Mesenchymal stem cell (in vitro differentiated cells and primary cell): Measurements from ENCODE around the gene ZNF135.

Experiments used
- DNase-seq: peaks from one replicate; pipeline ENCODE4 v3.0.0-alpha.2; 2013
- H2AFZ ChIP-seq: one replicate; pipeline ENCODE4 v1.6.1; 2013; ENCODE audit warnings: low read depth, mild to moderate bottlenecking, control low read depth, inconsistent platforms, low read length, moderate library complexity
- H2AK5ac ChIP-seq: 2 replicates; pipeline ENCODE4 v1.6.1; 2013; ENCODE audit warnings: low read length, moderate library complexity, mild to moderate bottlenecking, inconsistent platforms; ENCODE audit not compliant: severe bottlenecking
- H2BK120ac ChIP-seq: one replicate; pipeline ENCODE4 v1.6.1; 2013; ENCODE audit warnings: low read depth, mild to moderate bottlenecking, inconsistent platforms, low read length, moderate library complexity
- H2BK12ac ChIP-seq, 2 experiments: one replicate each; pipeline ENCODE4 v1.6.1; 2013; ENCODE audit warnings: inconsistent platforms in 2 of 2, low read length in 2 of 2, mild to moderate bottlenecking in 2 of 2, moderate library complexity in 2 of 2, control low read depth in 1 of 2
- H2BK15ac ChIP-seq: one replicate; pipeline ENCODE4 v1.6.1; 2013; ENCODE audit warnings: mild to moderate bottlenecking, low read depth, inconsistent platforms; ENCODE audit not compliant: poor library complexity, severe bottlenecking
- H2BK5ac ChIP-seq: 2 replicates; pipeline ENCODE4 v1.6.1; 2013; ENCODE audit warnings: low read depth, mild to moderate bottlenecking, low read length, control low read depth, inconsistent platforms; ENCODE audit not compliant: poor library complexity, severe bottlenecking
- H3K14ac ChIP-seq, 2 experiments: one replicate each; pipeline ENCODE4 v1.6.1; 2013; ENCODE audit warnings: inconsistent platforms in 2 of 2, low read length in 2 of 2, control low read depth in 1 of 2, mild to moderate bottlenecking in 1 of 2, moderate library complexity in 1 of 2
- H3K18ac ChIP-seq, 2 experiments: one replicate each; pipeline ENCODE4 v1.6.1; 2013; ENCODE audit warnings: inconsistent platforms in 2 of 2, low read length in 2 of 2, control low read depth in 1 of 2, low read depth in 1 of 2, mild to moderate bottlenecking in 1 of 2
- H3K23ac ChIP-seq, 2 experiments: one replicate each; pipeline ENCODE4 v1.6.1; 2013; ENCODE audit warnings: inconsistent platforms in 2 of 2, low read length in 2 of 2, mild to moderate bottlenecking in 2 of 2, moderate library complexity in 2 of 2, control low read depth in 1 of 2
- H3K27ac ChIP-seq: 2 replicates; pipeline ENCODE4 v1.5.1; 2013; ENCODE audit warnings: mild to moderate bottlenecking, moderate library complexity, low read length, control low read depth, inconsistent platforms; ENCODE audit not compliant: poor library complexity, severe bottlenecking
- H3K27me3 ChIP-seq, 2 experiments: 2 replicates each; pipeline versions ENCODE4 v1.6.1 to v1.7.0; 2013; ENCODE audit warnings: low read length in 2 of 2, mild to moderate bottlenecking in 2 of 2, moderate library complexity in 2 of 2, control low read depth in 1 of 2, inconsistent platforms in 1 of 2; ENCODE audit not compliant: control insufficient read depth in 1 of 2, insufficient read depth in 1 of 2
- H3K36me3 ChIP-seq, 2 experiments: 2 replicates each; pipeline versions ENCODE4 v1.6.1 to v1.7.0; 2013; ENCODE audit warnings: low read length in 2 of 2, control low read depth in 1 of 2, inconsistent platforms in 1 of 2, low read depth in 1 of 2, mild to moderate bottlenecking in 1 of 2; ENCODE audit not compliant: insufficient read depth in 2 of 2, control insufficient read depth in 1 of 2
- H3K4ac ChIP-seq, 2 experiments: one replicate each; pipeline ENCODE4 v1.6.1; 2013; ENCODE audit warnings: inconsistent platforms in 2 of 2, low read length in 2 of 2, mild to moderate bottlenecking in 2 of 2, moderate library complexity in 2 of 2, control low read depth in 1 of 2, low read depth in 1 of 2
- H3K4me1 ChIP-seq: 2 replicates; pipeline ENCODE4 v1.6.1; 2013; ENCODE audit warnings: low read depth, low read length, control low read depth; ENCODE audit not compliant: control insufficient read depth, insufficient read depth
- H3K4me2 ChIP-seq: 2 replicates; pipeline ENCODE4 v1.6.1; 2013; ENCODE audit warnings: low read length, mild to moderate bottlenecking, inconsistent platforms; ENCODE audit not compliant: poor library complexity, severe bottlenecking
- H3K4me3 ChIP-seq, 2 experiments: 2 replicates each; pipeline versions ENCODE4 v1.5.1 to v1.7.0; 2013; ENCODE audit warnings: low read length in 2 of 2, mild to moderate bottlenecking in 2 of 2, control low read depth in 1 of 2, low read depth in 1 of 2; ENCODE audit not compliant: insufficient read depth in 1 of 2
- H3K79me1 ChIP-seq: replicated peaks from 2 replicates; pipeline ENCODE4 v1.6.1; 2013; ENCODE audit warnings: mild to moderate bottlenecking, control low read depth, low read length, inconsistent platforms; ENCODE audit not compliant: poor library complexity, severe bottlenecking
- H3K9ac ChIP-seq: 2 replicates; pipeline ENCODE4 v1.7.0; 2013; ENCODE audit warnings: mild to moderate bottlenecking, low read length, moderate library complexity
- H3K9me3 ChIP-seq: 2 replicates; pipeline ENCODE4 v1.7.0; 2013; ENCODE audit warnings: mild to moderate bottlenecking, low read length; ENCODE audit not compliant: control insufficient read depth
- H4K8ac ChIP-seq: one replicate; pipeline ENCODE4 v1.6.1; 2013; ENCODE audit warnings: inconsistent platforms, mild to moderate bottlenecking, low read length, moderate library complexity
- H4K91ac ChIP-seq: one replicate; pipeline ENCODE4 v1.6.1; 2013; ENCODE audit warnings: mild to moderate bottlenecking, low read length, inconsistent platforms
- WGBS: methylation state at CpG from one replicate; pipeline ENCODE4 v1.1.7; 2013; ENCODE audit warnings: mixed read lengths; 5-methylcytosine and 5-hydroxymethylcytosine counted together

ZNF135 gene

GRCh38 chr19:58079792-58080191, 20.7 kb downstream of the ZNF135 start:
- Histone ChIP-seq H3K36me3 (peaks cover 9 to 12% of the 10 kb centered on the region in 2 experiments), H3K4ac (no peak overlapping the region), H4K91ac (no peak overlapping the region), H3K4me3 (no peak overlapping the region), H3K9me3 (peaks cover 75% of the 10 kb centered on the region), H2AK5ac (no peak overlapping the region), H3K4me1 (no peaks in the 10 kb centered on the region), H2BK12ac (no peak overlapping the region), H2BK5ac (no peak overlapping the region), H2BK15ac (no peak overlapping the region), H3K18ac (no peak overlapping the region), H3K23ac (no peak overlapping the region), H3K4me2 (no peak overlapping the region), H3K9ac (no peak overlapping the region), H3K79me1 (no peaks in the 10 kb centered on the region), H3K27me3 (no peaks in the 10 kb centered on the region), H2AFZ (no peak overlapping the region), H4K8ac (no peak overlapping the region), H3K27ac (no peak overlapping the region), H2BK120ac (no peak overlapping the region), H3K14ac (no peak overlapping the region)
- no peak for DNase-seq
- WGBS, result 81% methylated on average over 10 of the region's 10 CpGs

- Histone ChIP-seq H2BK5ac (no peak overlapping the region), H4K8ac (no peak overlapping the region), H2BK15ac (no peak overlapping the region), H3K4me3 (no peak overlapping the region), H3K4ac (no peak overlapping the region), H3K27ac (no peak overlapping the region), H3K14ac (no peak overlapping the region), H3K18ac (no peak overlapping the region), H3K36me3 (peaks cover 23 to 41% of the 10 kb centered on the region in 2 experiments), H3K4me1 (no peaks in the 10 kb centered on the region), H2AFZ (no peak overlapping the region), H4K91ac (no peak overlapping the region), H3K27me3 (no peaks in the 10 kb centered on the region), H2BK12ac (no peak overlapping the region), H2BK120ac (no peak overlapping the region), H3K9ac (no peak overlapping the region), H3K23ac (no peak overlapping the region), H3K9me3 (peaks cover 61% of the 10 kb centered on the region), H2AK5ac (no peak overlapping the region), H3K4me2 (no peak overlapping the region), H3K79me1 (no peaks in the 10 kb centered on the region)
- DNase-seq, result no peak
- 69% methylated on average over 2 of the region's 3 CpGs for WGBS
These were observed 23.9 kb downstream of the ZNF135 start for GRCh38 chr19:58083021-58083420.

- no peak overlapping the region for H3K18ac ChIP-seq
- H3K4ac ChIP-seq, result no peak overlapping the region
- H3K4me2 ChIP-seq, result no peak overlapping the region
- no peak overlapping the region for H4K91ac ChIP-seq
- WGBS, result 96% methylated on average over 69 of the region's 69 CpGs
- no peak overlapping the region for H3K14ac ChIP-seq
- no peak overlapping the region for H3K27ac ChIP-seq
- H3K9ac ChIP-seq, result no peak overlapping the region
- H4K8ac ChIP-seq, result no peak overlapping the region
- H2BK120ac ChIP-seq, result no peak overlapping the region
- H3K79me1 ChIP-seq, result no peaks in the 10 kb centered on the region
- H2BK5ac ChIP-seq, result no peak overlapping the region
- no peak overlapping the region for H2AFZ ChIP-seq
- H3K9me3 ChIP-seq, result peaks cover 63% of the 10 kb centered on the region
- no peak overlapping the region for H2BK15ac ChIP-seq
- no peak overlapping the region for H2AK5ac ChIP-seq
- H3K23ac ChIP-seq, result no peak overlapping the region
- H2BK12ac ChIP-seq, result no peak overlapping the region
- H3K4me3 ChIP-seq, result no peak overlapping the region
- H3K27me3 ChIP-seq, result no peaks in the 10 kb centered on the region
- no peak for DNase-seq
- no peaks in the 10 kb centered on the region for H3K4me1 ChIP-seq
- peaks cover 29 to 52% of the 10 kb centered on the region in 2 experiments for H3K36me3 ChIP-seq
These were observed 25.7 kb downstream of the ZNF135 start for GRCh38 chr19:58084596-58085347.

- no peak overlapping the region for H3K4ac ChIP-seq
These were observed 26.3 kb downstream of the ZNF135 start for GRCh38 chr19:58085348-58085875.

More at GRCh38 chr19:58085348-58085875, 26.3 kb downstream of the ZNF135 start:
- Histone ChIP-seq H4K91ac (no peak overlapping the region), H3K27ac (no peak overlapping the region), H3K23ac (no peak overlapping the region), H3K14ac (no peak overlapping the region), H3K27me3 (no peaks in the 10 kb centered on the region), H2BK12ac (no peak overlapping the region), H2BK15ac (no peak overlapping the region), H2BK120ac (no peak overlapping the region), H2AK5ac (no peak overlapping the region), H3K36me3 (peaks cover 32 to 58% of the 10 kb centered on the region in 2 experiments), H3K4me2 (no peak overlapping the region), H3K9ac (no peak overlapping the region), H3K4me1 (no peaks in the 10 kb centered on the region), H4K8ac (no peak overlapping the region), H3K18ac (no peak overlapping the region), H3K9me3 (peaks cover 61% of the 10 kb centered on the region), H2BK5ac (no peak overlapping the region), H2AFZ (no peak overlapping the region), H3K4me3 (no peak overlapping the region), H3K79me1 (no peaks in the 10 kb centered on the region)
- no peak for DNase-seq
- WGBS, result 90% methylated on average over 29 of the region's 29 CpGs
